IMR-90 (cell line): ENCODE data around the gene COL6A6. TPM values are rescaled to one million over a fixed set of nuclear protein-coding genes. Genes with fewer than 3 reads are reported as not detected.

Experiments used
- ATAC-seq: fragments of 200-7000 bp; cut with Tn5 transposase; 2 replicates; pipeline ENCODE4 v1.9.1; 2020; ENCODE audit warnings: low read depth, mild to moderate bottlenecking, moderate library complexity
- BruUV-seq: library from RNA; stranded (reverse); fragments of 400-500 nt; replicated peaks from 2 replicates; lab custom pipeline; 2021; lab: Mats Ljungman, UMichigan
- CTCF ChIA-PET: fragments of 300-600 bp; formaldehyde crosslinking; extraction: SDS; loops from one replicate; lab custom pipeline; 2021; ENCODE audit warnings: antibody characterized with exemption; lab: Yijun Ruan, JAX
- POLR2A ChIA-PET: fragments of 300-600 bp; sonication (Branson Sonifier 250); formaldehyde crosslinking; loops from one replicate; lab custom pipeline; 2022; ENCODE audit warnings: antibody characterized with exemption; ENCODE audit not compliant: unreplicated experiment; lab: Charles Lee
- DNase-seq: peaks from one replicate; pipeline ENCODE4 v3.0.0; 2013
- H2AFZ ChIP-seq: replicated peaks from 2 replicates; pipeline ENCODE3; 2013; ENCODE audit warnings: low read length, mild to moderate bottlenecking; ENCODE audit not compliant: poor library complexity
- H2AK5ac ChIP-seq: 2 replicates; pipeline ENCODE4 v1.6.1; 2013; ENCODE audit warnings: low read depth, low read length, inconsistent platforms
- H2AK9ac ChIP-seq: replicated peaks from 2 replicates; pipeline ENCODE3; 2013; ENCODE audit warnings: mild to moderate bottlenecking, low read depth, low read length, moderate library complexity; ENCODE audit not compliant: poor library complexity
- H2BK120ac ChIP-seq: 2 replicates; pipeline ENCODE4 v1.6.1; 2013; ENCODE audit warnings: low read depth, low read length, inconsistent platforms
- H2BK15ac ChIP-seq: 3 replicates; pipeline ENCODE4 v1.6.1; 2013; ENCODE audit warnings: low read depth, low read length, inconsistent platforms
- H2BK20ac ChIP-seq: 2 replicates; pipeline ENCODE4 v1.6.1; 2013; ENCODE audit warnings: low read depth, mild to moderate bottlenecking, inconsistent platforms, low read length, moderate library complexity
- H2BK5ac ChIP-seq: 2 replicates; pipeline ENCODE4 v1.6.1; 2013; ENCODE audit warnings: mild to moderate bottlenecking, low read depth, low read length, inconsistent platforms; ENCODE audit not compliant: poor library complexity, severe bottlenecking
- H3K14ac ChIP-seq: replicated peaks from 2 replicates; pipeline ENCODE4 v1.6.1; 2013; ENCODE audit warnings: low read depth, low read length, inconsistent platforms
- H3K18ac ChIP-seq: 2 replicates; pipeline ENCODE4 v1.6.1; 2013; ENCODE audit warnings: low read depth, low read length, control low read depth
- H3K23ac ChIP-seq: 2 replicates; pipeline ENCODE4 v1.6.1; 2013; ENCODE audit warnings: low read depth, low read length, inconsistent platforms
- H3K27ac ChIP-seq: 2 replicates; pipeline ENCODE4 v1.5.1; 2013; ENCODE audit warnings: mild to moderate bottlenecking, control low read depth, low read length; ENCODE audit not compliant: insufficient read depth
- H3K27me3 ChIP-seq: 2 replicates; pipeline ENCODE4 v1.6.1; 2013; ENCODE audit warnings: low read length; ENCODE audit not compliant: control insufficient read depth, insufficient read depth
- H3K36me3 ChIP-seq: 2 replicates; pipeline ENCODE4 v1.6.1; 2013; ENCODE audit warnings: low read length, mixed read lengths; ENCODE audit not compliant: control insufficient read depth, insufficient read depth
- H3K4ac ChIP-seq: 2 replicates; pipeline ENCODE4 v1.6.1; 2013; ENCODE audit warnings: low read depth, low read length, inconsistent platforms
- H3K4me1 ChIP-seq: 2 replicates; pipeline ENCODE4 v1.6.1; 2013; ENCODE audit warnings: low read length, mixed read lengths; ENCODE audit not compliant: control insufficient read depth, insufficient read depth
- H3K4me2 ChIP-seq: 2 replicates; pipeline ENCODE4 v1.6.1; 2013; ENCODE audit warnings: low read depth, mild to moderate bottlenecking, control low read depth, low read length, moderate library complexity
- H3K4me3 ChIP-seq: 2 replicates; pipeline ENCODE4 v1.5.1; 2013; ENCODE audit warnings: low read depth, mild to moderate bottlenecking, control low read depth, low read length, moderate library complexity; ENCODE audit not compliant: insufficient read depth
- H3K56ac ChIP-seq: 2 replicates; pipeline ENCODE4 v1.6.1; 2013; ENCODE audit warnings: low read length, inconsistent platforms; ENCODE audit not compliant: insufficient read depth; ENCODE audit errors: extremely low read depth
- H3K79me1 ChIP-seq, 2 experiments: 2 replicates each; pipeline ENCODE4 v1.6.1; 2013; ENCODE audit warnings: low read length in 2 of 2, inconsistent platforms in 1 of 2, low read depth in 1 of 2
- H3K9ac ChIP-seq: 2 replicates; pipeline ENCODE4 v1.6.1; 2013; ENCODE audit warnings: low read depth, low read length, control low read depth
- H3K9me1 ChIP-seq: 2 replicates; pipeline ENCODE4 v1.6.1; 2013; ENCODE audit warnings: low read length, inconsistent platforms; ENCODE audit not compliant: insufficient read depth
- H3K9me3 ChIP-seq: 2 replicates; pipeline ENCODE4 v1.6.1; 2013; ENCODE audit warnings: low read length; ENCODE audit not compliant: control insufficient read depth, insufficient read depth
- H4K20me1 ChIP-seq: 2 replicates; pipeline ENCODE4 v1.6.1; 2013; ENCODE audit warnings: low read length, inconsistent platforms; ENCODE audit not compliant: insufficient read depth
- H4K5ac ChIP-seq: 2 replicates; pipeline ENCODE4 v1.6.1; 2013; ENCODE audit warnings: mild to moderate bottlenecking, low read depth, low read length, control low read depth
- H4K8ac ChIP-seq, 2 experiments: 2 replicates each; pipeline ENCODE4 v1.6.1; 2013; ENCODE audit warnings: low read depth in 2 of 2, low read length in 2 of 2, control low read depth in 1 of 2, inconsistent platforms in 1 of 2
- H4K91ac ChIP-seq: 2 replicates; pipeline ENCODE4 v1.6.1; 2013; ENCODE audit warnings: low read depth, low read length, inconsistent platforms; ENCODE audit not compliant: insufficient read depth
- CHD1 ChIP-seq: IDR thresholded peaks from 2 replicates; pipeline ENCODE4 v1.6.1; 2012; ENCODE audit warnings: low read depth, low read length, improper control_type of control experiment
- MAZ ChIP-seq: IDR thresholded peaks from 2 replicates; pipeline ENCODE4 v1.6.1; 2012; ENCODE audit warnings: low read depth, mild to moderate bottlenecking, low read length, improper control_type of control experiment, moderate library complexity, borderline replicate concordance
- MXI1 ChIP-seq: IDR thresholded peaks from 2 replicates; pipeline ENCODE4 v1.6.1; 2012; ENCODE audit warnings: low read depth, mild to moderate bottlenecking, low read length, moderate library complexity, borderline replicate concordance
- POLR2A ChIP-seq: IDR thresholded peaks from 2 replicates; pipeline ENCODE4 v1.6.1; 2012; ENCODE audit warnings: mild to moderate bottlenecking, low read depth, low read length
- RCOR1 ChIP-seq: IDR thresholded peaks from 2 replicates; pipeline ENCODE4 v1.6.1; 2012; ENCODE audit warnings: mild to moderate bottlenecking, low read length, improper control_type of control experiment; ENCODE audit not compliant: insufficient replicate concordance
- WGBS, 2 experiments: methylation state at CpG; one replicate each; pipeline versions ENCODE4 v1.1.5 to v1.1.7; 2013; ENCODE audit warnings: missing lambda C conversion rate in 2 of 2; ENCODE audit not compliant: insufficient read length in 1 of 2; ENCODE audit errors: extremely low coverage in 2 of 2; 5-methylcytosine and 5-hydroxymethylcytosine counted together
- dilution Hi-C: fragments of 300-500 bp; cut with HindIII; formaldehyde crosslinking; loops from one replicate; pipeline ENCODE4 v1.14.3; 2018; ENCODE audit warnings: low sequenced_read_pairs; ENCODE audit not compliant: unreplicated experiment
- in situ Hi-C: fragments of 300-500 bp; cut with MboI; formaldehyde crosslinking; loops from 3 replicates; pipeline ENCODE4 v1.14.3; 2019; ENCODE audit warnings: low sequenced_read_pairs, inconsistent platforms, mixed read lengths
- intact Hi-C: fragments of 100-400 bp; cut with micrococcal nuclease; formaldehyde crosslinking; loops from 2 replicates; pipeline ENCODE4 v1.10.0; 2022
- polyA plus RNA-seq, 3 experiments: library from polyadenylated mRNA; depleted of rRNA; stranded (reverse); fragments of >200 nt; gene quantifications; 2 replicates each; pipeline ENCODE4 v1.2.3, GENCODE V29; 2012; ENCODE audit warnings: low replicate concordance in 1 of 3
- total RNA-seq: library from RNA; depleted of rRNA; stranded (reverse); fragments of >200 nt; gene quantifications from 2 replicates; pipeline ENCODE4 v1.2.3, GENCODE V29; 2012; rRNA removed
- TF ChIP-seq, protein P1 (sequence below): conservative IDR thresholded peaks from 2 replicates; pipeline ENCODE4 v1.5.1; 2012; ENCODE audit warnings: mild to moderate bottlenecking, low read depth, low read length, improper control_type of control experiment

Gene COL6A6
- total and polyA plus RNA-seq, 2 of the 4 experiments (the other 2 are of a cell fraction), result not detected

DNA sequence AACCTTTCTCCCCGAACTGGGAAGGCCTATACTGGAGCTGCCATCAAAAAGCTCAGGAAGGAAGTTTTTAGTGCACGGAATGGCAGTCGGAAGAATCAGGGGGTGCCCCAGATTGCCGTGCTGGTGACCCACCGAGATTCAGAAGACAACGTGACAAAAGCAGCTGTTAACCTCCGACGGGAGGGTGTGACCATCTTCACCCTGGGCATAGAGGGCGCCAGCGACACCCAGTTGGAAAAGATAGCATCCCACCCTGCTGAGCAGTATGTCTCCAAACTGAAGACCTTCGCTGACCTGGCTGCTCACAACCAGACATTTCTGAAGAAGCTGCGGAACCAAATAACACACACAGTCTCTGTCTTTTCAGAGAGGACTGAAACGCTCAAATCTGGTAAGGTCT, 48.2 kb downstream of the COL6A6 start:
- dilution Hi-C loops, result no loop called here
- Histone ChIP-seq H3K79me1 (no peaks in the 10 kb centered on the region), H2AK5ac (no peak overlapping the region), H3K27me3 (peaks cover 6% of the 10 kb centered on the region), H3K23ac (no peak overlapping the region), H3K4me1 (no peaks in the 10 kb centered on the region), H3K56ac (no peak overlapping the region), H3K9me1 (no peaks in the 10 kb centered on the region), H4K91ac (no peak overlapping the region), H3K14ac (no peak overlapping the region), H3K27ac (no peak overlapping the region), H3K9me3 (no peaks in the 10 kb centered on the region), H3K18ac (no peak overlapping the region), H4K8ac (no peak overlapping the region), H3K4me2 (no peak overlapping the region), H3K36me3 (no peaks in the 10 kb centered on the region), H2BK5ac (no peak overlapping the region), H2BK20ac (no peak overlapping the region), H4K20me1 (no peaks in the 10 kb centered on the region), H3K9ac (no peak overlapping the region), H2AK9ac (no peak overlapping the region), H2BK120ac (no peak overlapping the region), H2AFZ (no peak overlapping the region), H3K4ac (no peak overlapping the region), H2BK15ac (no peak overlapping the region), H4K5ac (no peak overlapping the region), H3K4me3 (no peak overlapping the region)
- POLR2A ChIA-PET, result no interaction called here
- TF ChIP-seq RCOR1 (no peak), POLR2A (no peak), MAZ (no peak), MXI1 (no peak), CHD1 (no peak)
- TF ChIP-seq, protein P1, sequence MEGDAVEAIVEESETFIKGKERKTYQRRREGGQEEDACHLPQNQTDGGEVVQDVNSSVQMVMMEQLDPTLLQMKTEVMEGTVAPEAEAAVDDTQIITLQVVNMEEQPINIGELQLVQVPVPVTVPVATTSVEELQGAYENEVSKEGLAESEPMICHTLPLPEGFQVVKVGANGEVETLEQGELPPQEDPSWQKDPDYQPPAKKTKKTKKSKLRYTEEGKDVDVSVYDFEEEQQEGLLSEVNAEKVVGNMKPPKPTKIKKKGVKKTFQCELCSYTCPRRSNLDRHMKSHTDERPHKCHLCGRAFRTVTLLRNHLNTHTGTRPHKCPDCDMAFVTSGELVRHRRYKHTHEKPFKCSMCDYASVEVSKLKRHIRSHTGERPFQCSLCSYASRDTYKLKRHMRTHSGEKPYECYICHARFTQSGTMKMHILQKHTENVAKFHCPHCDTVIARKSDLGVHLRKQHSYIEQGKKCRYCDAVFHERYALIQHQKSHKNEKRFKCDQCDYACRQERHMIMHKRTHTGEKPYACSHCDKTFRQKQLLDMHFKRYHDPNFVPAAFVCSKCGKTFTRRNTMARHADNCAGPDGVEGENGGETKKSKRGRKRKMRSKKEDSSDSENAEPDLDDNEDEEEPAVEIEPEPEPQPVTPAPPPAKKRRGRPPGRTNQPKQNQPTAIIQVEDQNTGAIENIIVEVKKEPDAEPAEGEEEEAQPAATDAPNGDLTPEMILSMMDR, result no peak
- intact Hi-C loops, result no loop called here
- ATAC-seq (no peak), DNase-seq (no peak)
- 86% methylated on average over 4 of the region's 13 CpGs; no CpG with 5 or more reads in 1 of the 2 experiments for WGBS, 2 experiments
- CTCF ChIA-PET, result no interaction called here
- BruUV-seq, result no TSS peak
- in situ Hi-C loops, result no loop called here

Other genes with a start within 250 kb of the COL6A6 start
- gene COL6A5, start 171.5 kb upstream of the COL6A6 start, total RNA-seq, result not detected in 2 replicates
- gene COL6A5, start 171.5 kb upstream of the COL6A6 start, polyA plus RNA-seq (2012; rRNA removed), result not detected in 2 replicates
- 24.7 and 27.2 TPM in 2 replicates for gene PIK3R4, start 229.7 kb downstream of the COL6A6 start, total RNA-seq
- gene PIK3R4, start 229.7 kb downstream of the COL6A6 start, polyA plus RNA-seq (2012; rRNA removed), result 19.7 and 20.1 TPM in 2 replicates